NB4 (cell line): Measurements from ENCODE around the gene CDC25A.

Experiments
- POLR2A ChIP-seq: IDR thresholded peaks from 2 replicates; pipeline ENCODE4 v1.6.1; 2011; ENCODE audit warnings: mild to moderate bottlenecking; ENCODE audit not compliant: insufficient read length; ENCODE audit errors: extremely low read depth
- TF ChIP-seq, protein P1 (sequence below): IDR thresholded peaks from one replicate; pipeline ENCODE4 v1.5.1; 2012; ENCODE audit warnings: low read depth, low read length
- TF ChIP-seq, protein P2 (sequence below): IDR thresholded peaks from 2 replicates; pipeline ENCODE4 v1.6.1; 2011; ENCODE audit warnings: low read depth, low read length

DNA sequence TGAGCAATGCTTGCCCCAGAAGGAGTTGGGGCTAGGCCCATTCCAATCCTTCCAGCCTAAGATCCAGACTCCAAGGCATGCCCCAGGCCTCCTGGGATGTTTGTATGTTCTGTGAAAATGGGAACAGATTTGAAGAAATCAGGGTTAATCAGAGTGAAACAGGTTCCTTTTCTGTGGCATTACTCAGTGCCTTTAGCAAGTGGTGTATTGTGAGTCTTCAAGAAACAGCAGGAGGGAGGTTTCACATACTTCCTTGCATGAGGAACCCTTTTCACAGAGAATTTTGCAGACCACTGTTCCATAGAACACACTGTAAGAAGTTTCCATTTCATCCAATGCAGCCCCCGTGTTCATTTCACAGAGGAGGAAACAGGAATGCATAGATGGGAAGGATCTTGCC lies 8.4 kb upstream of the CDC25A start:
- TF ChIP-seq, protein P1, sequence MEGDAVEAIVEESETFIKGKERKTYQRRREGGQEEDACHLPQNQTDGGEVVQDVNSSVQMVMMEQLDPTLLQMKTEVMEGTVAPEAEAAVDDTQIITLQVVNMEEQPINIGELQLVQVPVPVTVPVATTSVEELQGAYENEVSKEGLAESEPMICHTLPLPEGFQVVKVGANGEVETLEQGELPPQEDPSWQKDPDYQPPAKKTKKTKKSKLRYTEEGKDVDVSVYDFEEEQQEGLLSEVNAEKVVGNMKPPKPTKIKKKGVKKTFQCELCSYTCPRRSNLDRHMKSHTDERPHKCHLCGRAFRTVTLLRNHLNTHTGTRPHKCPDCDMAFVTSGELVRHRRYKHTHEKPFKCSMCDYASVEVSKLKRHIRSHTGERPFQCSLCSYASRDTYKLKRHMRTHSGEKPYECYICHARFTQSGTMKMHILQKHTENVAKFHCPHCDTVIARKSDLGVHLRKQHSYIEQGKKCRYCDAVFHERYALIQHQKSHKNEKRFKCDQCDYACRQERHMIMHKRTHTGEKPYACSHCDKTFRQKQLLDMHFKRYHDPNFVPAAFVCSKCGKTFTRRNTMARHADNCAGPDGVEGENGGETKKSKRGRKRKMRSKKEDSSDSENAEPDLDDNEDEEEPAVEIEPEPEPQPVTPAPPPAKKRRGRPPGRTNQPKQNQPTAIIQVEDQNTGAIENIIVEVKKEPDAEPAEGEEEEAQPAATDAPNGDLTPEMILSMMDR = no peak
- TF ChIP-seq, protein P2, sequence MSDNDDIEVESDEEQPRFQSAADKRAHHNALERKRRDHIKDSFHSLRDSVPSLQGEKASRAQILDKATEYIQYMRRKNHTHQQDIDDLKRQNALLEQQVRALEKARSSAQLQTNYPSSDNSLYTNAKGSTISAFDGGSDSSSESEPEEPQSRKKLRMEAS = no peak
- no peak for TF ChIP-seq POLR2A
